NCI-H524 treated with DMSO at 0.1 percent for 48 hours (cell line): ENCODE data around the gene HARBI1.
A peak's percentile ranks its signal among the peaks of the same experiment; 100 is the strongest.
"Not testable (repeated sequence)": the region's sequence is repeated elsewhere in the genome, so short reads cannot be mapped to it uniquely, and the experiment has no call there.

Source experiments
- DNase-seq: peaks from one replicate; lab custom pipeline; 2025; lab: John Stamatoyannopoulos, UW

Gene HARBI1

DNA sequence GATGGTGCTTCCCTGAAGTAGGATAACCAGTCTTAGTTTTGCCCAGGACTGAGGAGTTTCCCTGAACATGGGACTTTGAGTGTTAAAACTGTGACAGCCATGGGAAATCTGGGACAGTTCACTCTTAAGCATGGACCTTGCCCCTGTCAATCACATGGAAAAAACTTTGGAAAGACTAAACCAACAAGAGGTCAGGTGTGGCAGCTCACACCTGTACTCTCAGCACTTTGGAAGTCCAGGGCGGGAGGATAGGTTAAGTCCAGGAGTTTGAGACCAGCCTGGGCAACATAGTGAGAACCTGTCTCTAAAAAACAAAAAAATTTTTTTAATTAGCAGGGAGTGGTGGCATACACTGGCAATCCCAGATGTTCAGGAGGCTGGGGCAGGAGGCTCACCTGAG lies 19.9 kb downstream of the HARBI1 start:
- no peak for DNase-seq

DNA sequence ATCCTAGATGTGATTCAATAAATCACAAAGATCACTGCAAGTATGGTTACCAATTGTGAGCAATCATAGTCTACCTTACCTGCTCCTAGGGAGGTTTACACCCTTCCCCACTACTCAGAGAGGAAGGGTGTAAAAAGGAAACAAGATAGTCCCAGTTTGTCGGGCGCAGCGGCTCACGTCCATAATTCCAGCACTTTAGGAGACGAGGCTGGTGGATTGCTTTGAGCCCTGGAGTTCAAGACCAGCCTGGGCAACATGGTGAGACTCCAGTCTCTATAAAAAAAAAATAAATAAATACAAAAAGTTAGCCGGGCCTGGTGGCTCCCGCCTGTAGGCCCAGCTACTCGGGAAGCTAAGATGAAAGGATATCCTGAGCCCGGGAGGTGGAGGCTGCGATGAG lies 22.2 kb downstream of the HARBI1 start:
- no peak for DNase-seq

DNA sequence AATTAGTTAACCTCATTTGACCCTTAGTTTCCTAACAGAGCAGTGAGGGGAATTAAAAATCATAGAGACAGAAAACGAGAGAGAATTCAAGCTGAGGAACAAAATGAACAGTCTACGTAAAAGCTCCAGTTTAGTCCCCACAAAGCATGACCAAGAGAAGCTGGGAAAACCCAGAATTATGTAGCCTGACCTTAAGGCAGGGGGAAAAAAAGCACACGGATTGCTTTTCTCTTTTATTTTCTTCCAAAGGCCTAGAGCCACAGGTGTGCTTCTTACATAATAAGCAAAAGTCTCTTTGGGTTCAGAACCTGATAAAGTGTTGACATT lies 22.7 kb downstream of the HARBI1 start:
- no peak for DNase-seq

DNA sequence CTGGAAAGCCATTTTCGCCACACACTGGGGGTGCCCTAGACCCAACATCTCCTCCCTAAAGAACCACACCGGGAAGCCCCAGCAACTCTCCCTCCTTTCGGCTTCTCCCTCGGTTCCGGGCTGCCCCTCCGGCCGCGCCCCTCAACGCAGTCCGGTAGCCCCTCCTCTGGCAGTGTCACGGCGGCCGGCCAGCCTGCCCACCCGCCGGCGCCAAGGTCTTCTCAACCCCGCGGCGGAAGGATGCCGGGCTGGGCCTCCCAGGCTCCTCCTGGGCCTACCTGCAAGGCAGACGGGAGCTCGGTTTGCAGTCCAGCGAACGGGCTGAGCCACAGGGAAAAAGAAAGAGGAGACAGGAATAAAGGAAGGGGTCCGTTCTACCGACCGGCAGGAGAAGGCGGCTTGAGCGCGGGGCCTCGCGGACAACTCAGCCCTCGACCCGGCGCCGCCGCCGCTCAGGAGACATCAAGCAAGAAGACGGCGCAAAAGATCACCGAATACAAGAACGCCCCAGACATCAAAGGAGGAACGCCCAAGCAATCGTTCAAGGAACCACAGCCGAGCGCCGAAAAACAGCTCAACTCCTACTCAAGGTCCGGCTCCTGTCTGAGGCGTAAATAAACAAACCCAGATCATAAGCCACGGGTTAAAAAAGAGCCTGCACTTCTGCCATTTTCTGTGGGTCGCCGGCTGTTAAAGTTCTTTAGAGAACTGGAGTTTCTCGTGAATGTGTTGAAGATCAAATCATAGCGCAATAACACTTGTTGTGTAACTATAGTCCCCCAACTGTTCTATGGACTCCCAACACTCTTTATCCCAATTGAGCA lies 23.3 kb downstream of the HARBI1 start, which contains the start of gene AMBRA1:
AMBRA1 (minus strand) TSS at position 474 of the 824 bp plus-strand sequence. CDS start 45,643 bp downstream, outside the sequence.
- peak; percentile 34 for DNase-seq

DNA sequence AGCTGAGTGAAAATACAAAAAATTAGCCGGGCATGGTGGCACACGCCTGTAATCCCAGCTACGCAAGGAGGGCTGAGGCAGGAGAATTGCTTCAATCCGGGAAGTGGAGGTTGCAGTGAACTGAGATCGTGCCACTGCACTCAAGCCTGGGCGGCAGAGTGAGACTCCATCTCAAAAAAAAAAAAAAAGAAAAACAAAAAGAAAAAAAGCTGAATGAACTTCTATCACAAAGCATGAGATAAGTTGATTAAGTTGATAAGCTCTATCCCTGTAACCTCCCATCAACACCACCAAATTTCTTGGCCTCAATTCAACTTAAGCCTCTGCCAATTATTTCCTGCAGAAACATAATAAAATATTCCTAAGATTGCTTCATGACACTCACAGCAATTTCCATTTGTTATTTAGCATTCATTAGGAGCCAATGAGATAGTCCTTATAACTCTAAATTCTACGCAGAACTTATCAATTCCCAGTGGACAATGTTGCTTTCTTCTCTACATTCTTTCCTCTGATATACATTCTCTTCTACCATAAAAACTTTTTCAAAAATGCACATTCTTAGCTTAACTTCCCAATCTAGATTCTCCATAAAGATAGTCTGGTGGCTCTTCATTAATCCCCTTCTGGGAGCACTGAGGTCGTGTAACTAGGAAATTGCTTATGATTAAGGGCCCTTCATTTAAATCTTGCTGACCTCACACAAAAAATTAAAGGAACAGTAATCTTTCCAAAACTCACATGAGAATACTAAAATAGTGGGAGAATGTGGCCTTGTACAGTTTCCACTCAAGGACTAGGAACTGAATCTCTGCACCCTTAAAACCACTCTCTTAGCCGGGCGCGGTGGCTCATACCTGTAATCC lies 26.1 kb downstream of the HARBI1 start:
- DNase-seq = no peak

DNA sequence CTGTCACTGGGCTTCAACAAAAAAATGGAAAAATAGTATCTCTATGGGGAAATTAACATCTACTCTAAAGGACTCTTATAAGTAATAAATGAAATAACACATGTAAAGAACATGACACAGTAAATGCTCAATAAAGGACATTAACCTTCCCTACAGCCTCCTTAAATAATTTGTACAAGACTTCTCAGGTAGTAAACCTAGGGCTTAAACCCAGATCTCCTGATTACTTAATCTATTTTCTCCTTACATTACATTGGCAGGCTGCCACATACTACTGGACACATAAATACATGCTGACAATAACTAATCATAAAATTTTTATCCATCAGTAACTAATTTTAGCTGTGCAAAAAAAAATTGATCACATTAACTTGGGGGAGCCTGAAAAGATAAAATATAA lies 28.1 kb downstream of the HARBI1 start:
- no peak for DNase-seq

DNA sequence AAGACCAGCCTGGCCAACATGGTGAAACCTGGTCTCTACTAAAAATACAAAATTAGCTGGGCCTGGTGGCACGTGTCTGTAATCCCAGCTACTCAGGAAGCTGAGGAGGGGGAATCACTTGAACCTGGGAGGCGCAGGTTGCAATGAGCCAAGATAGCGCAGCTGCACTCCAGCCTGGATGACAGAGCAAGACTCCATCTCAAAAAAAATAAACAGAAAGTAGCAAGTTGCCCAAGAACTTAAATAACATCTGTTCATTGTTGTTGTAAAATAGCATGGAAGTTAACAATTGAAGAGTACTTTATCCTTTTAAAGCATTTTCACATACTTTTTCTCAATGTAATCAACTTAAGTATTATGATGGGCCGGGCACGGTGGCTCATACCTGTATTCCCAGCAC lies 28.9 kb downstream of the HARBI1 start:
- no peak for DNase-seq

DNA sequence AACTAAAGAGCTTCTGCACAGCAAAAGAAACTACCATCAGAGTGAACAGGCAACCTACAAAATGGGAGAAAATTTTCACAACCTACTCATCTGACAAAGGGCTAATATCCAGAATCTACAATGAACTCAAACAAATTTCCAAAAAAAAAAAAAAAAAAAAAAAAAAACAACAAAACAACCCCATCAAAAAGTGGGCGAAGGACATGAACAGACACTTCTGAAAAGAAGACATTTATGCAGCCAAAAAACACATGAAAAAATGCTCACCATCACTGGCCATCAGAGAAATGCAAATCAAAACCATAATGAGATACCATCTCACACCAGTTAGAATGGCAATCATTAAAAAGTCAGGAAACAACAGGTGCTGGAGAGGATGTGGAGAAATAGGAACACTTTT lies 33.5 kb downstream of the HARBI1 start:
- not testable (repeated sequence) for DNase-seq

DNA sequence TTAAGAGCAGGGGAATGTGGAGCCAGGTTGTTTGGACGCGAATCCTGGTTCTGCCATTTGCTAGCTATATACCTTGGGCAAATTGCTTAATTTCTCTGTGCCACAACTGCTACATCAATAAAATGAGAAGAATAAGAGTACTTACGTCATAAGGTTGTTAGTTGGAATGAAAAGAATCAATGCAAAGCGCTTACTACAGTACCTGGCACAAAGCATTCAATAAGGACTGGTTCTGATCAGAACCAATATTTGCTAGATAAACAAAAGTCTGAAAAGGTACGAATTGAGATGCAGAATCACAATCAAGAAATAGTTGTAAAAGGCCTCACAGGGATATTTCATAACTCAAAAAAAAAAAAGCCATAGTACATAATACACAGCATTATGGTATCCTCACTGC lies 34.4 kb downstream of the HARBI1 start:
- no peak for DNase-seq

DNA sequence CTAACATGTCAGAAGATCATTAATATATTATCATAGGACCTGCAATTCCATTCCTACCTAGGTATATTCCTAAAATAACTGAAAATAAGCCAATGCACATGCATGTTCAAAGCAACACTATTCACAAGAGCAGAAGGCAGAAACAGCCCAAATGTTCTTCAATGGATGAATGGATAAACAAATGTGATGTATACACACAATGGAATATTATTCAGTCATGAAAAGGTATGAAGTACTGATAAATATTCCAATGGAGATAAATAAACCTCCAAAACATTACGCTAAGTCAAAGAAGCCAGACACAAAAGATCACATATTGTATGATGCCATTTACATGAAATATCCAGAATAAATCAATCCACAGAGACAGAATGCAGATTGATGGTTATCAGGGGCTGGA lies 40.0 kb downstream of the HARBI1 start:
- DNase-seq = no peak

DNA sequence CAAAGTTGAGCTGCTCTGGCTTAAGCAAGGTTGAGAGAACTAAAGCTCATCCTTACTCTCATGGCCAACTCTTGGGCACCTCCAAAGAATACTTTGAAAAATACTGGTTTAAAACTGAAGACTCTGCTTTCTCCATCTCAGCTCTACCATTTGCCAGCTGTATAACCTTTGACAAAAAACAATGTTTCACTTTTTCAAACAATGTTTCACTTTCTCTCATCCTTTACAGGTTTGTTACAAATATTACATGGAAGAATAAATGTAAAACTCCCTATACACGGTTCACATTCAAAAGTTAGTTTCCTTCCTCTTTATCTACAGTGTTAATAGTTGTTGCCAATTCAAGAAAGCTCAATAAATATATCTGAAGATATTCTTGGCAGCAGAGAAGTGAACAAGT lies 42.4 kb downstream of the HARBI1 start:
- no peak for DNase-seq

DNA sequence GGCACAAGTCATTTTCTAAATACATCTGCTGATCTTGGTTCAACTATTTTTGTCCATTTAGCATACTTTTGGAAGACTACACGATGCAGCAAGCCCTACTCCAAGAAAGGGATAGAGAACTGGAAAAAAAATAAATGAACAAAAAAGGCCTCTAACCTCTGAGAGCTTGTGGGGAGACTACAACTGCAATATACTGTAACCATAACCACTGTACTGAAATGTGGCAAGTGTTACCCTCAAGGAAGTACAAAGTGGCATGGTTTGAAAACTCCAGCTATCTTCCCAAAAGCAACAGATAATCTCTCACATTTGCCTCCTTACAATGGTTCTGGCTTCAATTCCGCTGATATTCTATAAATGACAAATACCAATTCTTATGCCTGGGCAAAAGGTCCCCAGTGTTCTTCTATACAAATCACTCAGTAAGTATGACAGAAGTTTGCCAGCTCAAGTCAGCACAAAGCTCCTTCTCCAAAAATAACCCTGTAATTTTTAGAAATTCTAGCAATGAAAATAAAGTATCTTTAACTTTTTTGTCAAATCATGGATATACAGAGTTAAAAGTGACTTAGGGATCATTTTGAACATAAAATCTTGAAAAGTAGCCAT lies 46.1 kb downstream of the HARBI1 start:
- DNase-seq = no peak

DNA sequence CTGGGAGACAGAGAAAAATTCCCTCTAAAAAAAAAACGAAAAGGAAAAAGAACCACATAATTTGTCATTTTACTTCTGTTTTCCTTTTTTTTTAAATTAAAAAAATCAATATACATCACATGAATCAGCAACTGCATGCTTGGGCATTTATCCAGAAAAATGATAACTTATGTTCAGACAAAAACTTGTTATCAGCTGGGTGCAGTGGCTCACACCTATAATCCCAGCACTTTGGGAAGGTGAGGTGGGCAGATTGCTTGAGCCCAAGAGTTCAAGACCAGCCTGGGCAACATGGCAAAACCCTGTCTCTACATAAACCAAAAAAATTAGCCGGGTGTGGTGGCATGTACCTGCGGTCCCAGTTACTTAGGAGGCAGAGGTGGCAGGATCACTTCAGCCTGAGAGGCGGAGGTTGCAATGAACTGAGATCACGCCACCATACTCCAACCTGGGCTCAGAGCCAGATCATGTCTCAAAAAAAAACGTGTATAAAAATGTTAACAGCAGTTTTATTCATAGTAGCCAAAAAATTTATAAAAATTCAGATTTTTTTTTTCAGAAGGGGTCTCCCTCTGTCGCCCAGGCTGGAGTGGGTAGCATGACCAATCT lies 51.7 kb downstream of the HARBI1 start:
- no peak for DNase-seq

DNA sequence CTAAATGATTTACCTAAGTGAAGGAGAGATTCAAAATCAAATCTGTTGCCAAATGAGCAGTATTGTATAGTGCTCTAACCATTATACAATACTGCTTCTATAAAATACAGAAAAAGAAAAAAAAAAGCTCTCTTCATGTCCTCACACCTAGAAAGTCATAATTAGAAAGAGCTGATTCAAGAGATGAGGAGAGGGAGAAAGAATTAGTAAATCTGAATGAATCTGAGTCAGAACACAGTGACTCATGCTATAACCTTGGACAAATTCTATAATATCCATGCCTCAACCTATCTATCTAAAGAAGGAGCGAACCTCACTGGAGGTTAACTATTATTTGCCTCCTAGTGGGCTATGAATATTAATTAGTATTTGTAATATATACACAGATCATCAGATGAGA lies 52.6 kb downstream of the HARBI1 start:
- no peak for DNase-seq

DNA sequence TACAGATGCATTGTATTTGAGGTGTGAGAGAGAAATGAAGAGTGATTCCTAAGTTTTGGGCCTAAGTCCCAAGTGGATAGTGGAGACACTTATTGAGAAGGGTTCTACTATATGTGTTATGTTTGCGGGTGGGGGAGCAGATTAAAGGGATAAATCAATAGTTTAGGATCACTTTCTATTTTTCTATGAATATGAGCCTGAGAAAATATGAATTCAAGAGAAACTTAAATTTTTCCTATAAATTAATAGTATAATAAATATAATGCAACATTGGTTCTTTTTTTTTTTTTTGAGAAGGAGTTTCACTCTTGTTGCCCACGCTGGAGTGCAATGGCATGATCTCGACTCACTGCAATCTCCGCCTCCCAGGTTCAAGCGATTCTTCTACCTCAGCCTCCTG lies 54.5 kb downstream of the HARBI1 start:
- DNase-seq = no peak

DNA sequence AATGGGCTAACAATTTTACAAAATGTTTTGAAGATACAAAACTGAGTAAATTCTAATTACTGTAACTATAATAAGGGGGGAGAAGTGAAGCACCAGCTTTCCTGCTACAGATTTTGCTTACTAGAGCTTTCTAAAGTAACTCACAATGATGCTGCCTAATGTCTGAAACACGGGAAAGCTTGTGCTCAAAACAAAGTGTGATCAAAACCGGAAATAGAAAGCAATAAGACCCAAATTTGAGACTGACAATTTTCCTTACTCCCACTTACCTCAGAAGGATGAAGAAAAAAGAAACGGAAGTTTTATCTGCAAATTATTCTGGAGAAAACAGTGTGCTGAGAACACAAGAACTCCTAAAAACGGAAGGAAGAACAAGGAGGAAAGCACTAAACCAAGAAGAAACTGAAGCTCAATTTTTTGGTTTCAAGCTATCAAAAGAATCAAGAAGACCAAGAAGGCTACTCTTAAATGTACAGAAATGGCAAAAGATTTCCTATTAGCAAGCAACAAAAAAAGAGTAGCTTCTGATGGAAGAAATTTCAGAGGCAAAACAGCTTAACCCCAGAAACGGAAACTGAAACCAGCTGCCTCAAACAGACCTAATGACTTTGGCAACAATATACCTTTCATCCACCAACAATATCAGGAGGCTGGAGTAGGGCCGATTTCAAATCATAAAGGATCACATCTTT lies 56.6 kb downstream of the HARBI1 start:
- DNase-seq = no peak

DNA sequence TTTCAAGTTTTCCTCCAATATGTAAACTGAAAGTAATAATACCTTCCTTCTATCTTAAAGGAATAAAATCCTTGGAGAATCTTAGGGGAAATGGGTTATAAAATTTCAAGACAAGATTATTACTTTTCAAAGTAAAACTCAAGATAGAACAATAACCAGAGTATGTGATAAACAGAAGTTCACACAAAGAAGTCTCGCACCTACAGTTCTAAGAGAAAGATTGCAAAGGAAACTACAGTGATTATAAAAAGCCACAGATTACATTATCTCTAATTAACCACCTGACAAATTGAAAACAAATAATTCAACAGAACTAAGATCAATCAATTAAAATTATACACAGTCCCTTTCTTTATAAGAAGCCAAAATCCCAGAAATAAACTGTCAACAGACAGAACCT lies 57.2 kb downstream of the HARBI1 start:
- no peak for DNase-seq

DNA sequence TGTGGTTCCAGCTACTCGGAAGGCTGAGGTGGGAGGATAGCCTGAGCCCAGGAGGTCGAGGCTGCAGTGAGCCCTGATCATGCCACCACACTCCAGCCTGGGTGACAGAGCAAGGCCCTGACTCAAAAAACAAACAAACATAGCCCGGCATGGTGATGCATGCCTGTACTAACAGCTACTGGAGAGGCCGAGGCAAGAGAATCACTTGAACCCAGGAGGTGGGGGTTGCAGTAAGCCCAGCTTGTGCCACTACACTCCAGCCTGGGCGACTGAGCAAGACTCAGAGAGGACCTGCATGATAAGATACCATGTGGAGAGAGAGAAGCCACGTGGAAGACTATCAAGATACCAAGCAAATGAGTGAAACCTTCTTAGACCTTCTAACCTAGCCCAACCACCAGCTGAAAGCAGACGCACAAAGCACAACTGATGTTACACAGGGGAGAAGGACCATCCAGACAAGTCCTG lies 59.3 kb downstream of the HARBI1 start:
- DNase-seq = no peak

DNA sequence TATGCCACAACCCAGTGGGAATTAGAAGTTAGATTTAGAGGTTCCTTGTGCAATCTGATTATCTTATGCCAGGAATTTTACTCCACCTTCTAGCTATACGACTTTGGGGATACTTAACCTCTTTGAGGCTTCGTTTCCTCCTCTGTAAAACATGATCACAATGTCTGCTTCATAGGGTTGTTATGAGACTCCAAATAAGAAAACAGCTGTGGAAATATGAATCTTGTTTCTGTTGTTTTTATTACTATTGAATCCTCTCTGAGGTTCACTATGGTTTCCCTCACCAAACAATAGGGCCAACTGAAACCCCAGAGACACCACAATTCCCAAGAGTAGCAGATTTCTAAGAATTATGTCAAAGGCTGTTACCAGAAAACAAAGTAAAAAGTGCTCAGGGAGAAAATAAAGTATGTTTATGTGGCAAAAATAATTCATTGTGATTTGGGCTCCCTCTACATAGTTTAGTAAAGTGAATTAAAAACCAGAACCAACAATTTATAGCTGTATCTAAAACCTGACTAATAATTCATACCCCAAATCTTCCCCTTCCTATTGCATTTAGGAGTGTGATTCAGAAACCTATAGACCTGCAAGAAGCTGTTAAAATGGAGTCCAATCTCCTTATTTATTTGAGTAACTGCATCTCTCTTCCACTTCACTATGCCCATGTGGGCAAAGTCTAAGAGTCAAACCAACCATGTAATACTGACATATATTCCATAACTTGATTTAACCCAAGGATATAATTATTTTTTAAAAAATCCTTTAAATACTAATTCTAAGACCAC lies 61.6 kb downstream of the HARBI1 start:
- DNase-seq = no peak

DNA sequence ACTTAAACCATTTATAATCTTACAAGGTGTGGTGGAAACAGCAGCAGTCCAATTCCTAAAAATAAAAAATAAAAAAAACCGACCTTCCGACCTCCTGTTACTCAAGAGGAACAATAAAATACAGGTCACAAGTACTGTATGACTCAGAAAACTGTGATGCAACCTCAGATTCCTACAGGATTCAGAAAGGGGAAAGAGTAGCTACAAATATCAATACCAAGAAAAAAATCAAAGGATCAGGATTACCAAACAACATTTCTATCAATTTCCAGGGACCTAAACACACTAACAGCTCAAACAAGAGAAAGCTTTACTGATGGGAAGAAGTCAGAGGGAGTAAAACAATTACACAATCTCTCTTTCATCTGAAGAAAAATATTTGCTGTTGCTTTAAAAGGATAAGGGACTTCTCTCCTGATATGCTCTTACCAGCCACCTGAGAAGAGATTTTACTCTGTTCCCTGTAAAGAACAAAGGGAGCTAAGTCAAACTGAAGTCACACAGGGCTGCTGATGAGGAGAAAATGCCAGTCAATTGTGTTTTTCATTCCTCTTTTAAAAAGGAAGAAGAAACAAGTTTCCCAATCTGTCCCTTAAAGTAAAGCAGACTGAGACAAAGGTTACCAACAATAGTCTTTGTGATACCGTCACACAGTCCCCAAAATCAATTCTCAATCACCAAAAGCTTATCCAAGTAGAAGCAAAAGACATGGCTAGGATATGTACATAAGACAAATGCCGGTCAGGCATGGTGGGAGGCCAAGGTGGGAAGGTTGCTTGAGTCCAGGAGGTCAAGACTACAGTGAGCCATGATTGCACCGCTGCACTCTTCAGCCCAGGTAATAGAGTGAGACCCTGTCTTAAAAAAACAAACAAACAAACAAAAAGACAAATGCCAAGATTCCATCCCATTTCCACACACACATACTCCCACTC lies 62.5 kb downstream of the HARBI1 start:
- no peak for DNase-seq
